SK-N-SH (cell line): ENCODE data around the gene RDH16. TPM values are rescaled to one million over a fixed set of nuclear protein-coding genes. Genes with fewer than 3 reads are reported as not detected.

Source experiments
- CTCF ChIA-PET: fragments of 300-600, 350-600 bp; formaldehyde crosslinking; extraction: SDS; loops from one replicate; lab custom pipeline; 2021; lab: Yijun Ruan, JAX
- POLR2A ChIA-PET: fragments of 350-600 bp; sonication (Branson Sonifier 250); formaldehyde crosslinking; extraction: SDS; loops from one replicate; lab custom pipeline; 2020; ENCODE audit warnings: antibody characterized with exemption, inconsistent platforms; lab: Yijun Ruan, JAX
- DNase-seq: peaks from one replicate; pipeline ENCODE4 v3.0.0; 2012
- H2AFZ ChIP-seq: fragments of 200-600 bp; sonication (generic); 2 replicates; pipeline ENCODE4 v1.8.1; 2016; ENCODE audit warnings: antibody characterized with exemption, mild to moderate bottlenecking, low read depth
- H3F3A ChIP-seq: fragments of 200-600 bp; sonication (generic); replicated peaks from 2 replicates; pipeline ENCODE3; 2016; ENCODE audit warnings: antibody characterized with exemption, mild to moderate bottlenecking; ENCODE audit not compliant: insufficient read depth
- H3K27ac ChIP-seq, 2 experiments: fragments of 200-500 bp in 1 of 2; fragments of 200-600 bp in 1 of 2; sonication (Bioruptor generic) in 1 of 2; sonication (generic), shearing (Covaris generic) in 1 of 2; 2 replicates each; pipeline versions ENCODE4 v1.5.1 to v1.6.1; 2014 to 2016; ENCODE audit warnings: low read depth in 2 of 2, inconsistent platforms in 1 of 2, low read length in 1 of 2, mild to moderate bottlenecking in 1 of 2, mixed read lengths in 1 of 2
- H3K27me3 ChIP-seq: fragments of 200-600 bp; sonication (generic), shearing (Covaris generic); 2 replicates; pipeline ENCODE4 v1.6.1; 2016; ENCODE audit warnings: mixed run types; ENCODE audit not compliant: insufficient read depth
- H3K36me3 ChIP-seq, 2 experiments: fragments of 200-500 bp in 1 of 2; fragments of 200-600 bp in 1 of 2; sonication (Bioruptor generic) in 1 of 2; sonication (generic) in 1 of 2; replicated peaks in 1 of 2; 2 replicates each; pipeline versions ENCODE3 to v1.5.1; 2014 to 2016; ENCODE audit warnings: low read length in 1 of 2, mild to moderate bottlenecking in 1 of 2; ENCODE audit not compliant: insufficient read depth in 2 of 2, control insufficient read depth in 1 of 2
- H3K4me1 ChIP-seq, 2 experiments: fragments of 200-500 bp in 1 of 2; fragments of 200-600 bp in 1 of 2; sonication (Bioruptor generic) in 1 of 2; sonication (generic), shearing (Covaris generic) in 1 of 2; 2 replicates each; pipeline versions ENCODE4 v1.5.1 to v1.6.1; 2014 to 2016; ENCODE audit warnings: low read depth in 1 of 2, low read length in 1 of 2, mixed run types in 1 of 2; ENCODE audit not compliant: insufficient read depth in 2 of 2, control insufficient read depth in 1 of 2
- H3K4me2 ChIP-seq: fragments of 200-600 bp; sonication (generic), shearing (Covaris generic); 2 replicates; pipeline ENCODE4 v1.6.1; 2017; ENCODE audit warnings: mixed run types
- H3K4me3 ChIP-seq, 2 experiments: fragments of 200-500 bp in 1 of 2; fragments of 200-600 bp in 1 of 2; sonication (Bioruptor generic) in 1 of 2; sonication (generic), shearing (Covaris generic) in 1 of 2; 2 replicates each; pipeline versions ENCODE4 v1.5.1 to v1.8.1; 2014 to 2016; ENCODE audit warnings: low read depth in 2 of 2, inconsistent platforms in 1 of 2, low read length in 1 of 2, mild to moderate bottlenecking in 1 of 2, mixed read lengths in 1 of 2, moderate library complexity in 1 of 2
- H3K79me2 ChIP-seq: fragments of 200-600 bp; sonication (generic); 2 replicates; pipeline ENCODE4 v1.8.1; 2017; ENCODE audit warnings: mild to moderate bottlenecking; ENCODE audit not compliant: insufficient read depth
- H3K9ac ChIP-seq: fragments of 200-600 bp; sonication (generic); 2 replicates; pipeline ENCODE4 v1.6.1; 2017; ENCODE audit warnings: mixed run types
- H3K9me2 ChIP-seq: fragments of 200-600 bp; sonication (generic); 2 replicates; pipeline ENCODE4 v1.6.1; 2017; ENCODE audit warnings: mixed run types
- H3K9me3 ChIP-seq: fragments of 200-600 bp; sonication (generic); 2 replicates; pipeline ENCODE4 v1.6.1; 2017; ENCODE audit warnings: mixed run types, mild to moderate bottlenecking, moderate library complexity
- H4K20me1 ChIP-seq: fragments of 200-600 bp; sonication (generic); 2 replicates; pipeline ENCODE4 v1.6.1; 2017; ENCODE audit warnings: mild to moderate bottlenecking, mixed run types; ENCODE audit not compliant: insufficient read depth
- CHD2 ChIP-seq: fragments of 150-350 bp; IDR thresholded peaks from 2 replicates; pipeline ENCODE4 v1.6.1; 2018; ENCODE audit warnings: low read length; ENCODE audit not compliant: partially characterized antibody
- CTCF ChIP-seq: fragments of 200-600 bp; sonication (generic); IDR thresholded peaks from 2 replicates; pipeline ENCODE4 v1.6.1; 2017; ENCODE audit warnings: antibody characterized with exemption, mild to moderate bottlenecking, moderate library complexity
- EZH2phosphoT487 ChIP-seq: fragments of 200-600 bp; sonication (generic); IDR thresholded peaks from 2 replicates; pipeline ENCODE4 v1.6.1; 2017; ENCODE audit warnings: low read depth, mixed run types, mild to moderate bottlenecking, antibody characterized with exemption, moderate library complexity, borderline replicate concordance
- FOSL2 ChIP-seq: IDR thresholded peaks from 2 replicates; pipeline ENCODE4 v1.4.0; 2012; ENCODE audit warnings: low read depth, mild to moderate bottlenecking, moderate library complexity, borderline replicate concordance
- GABPA ChIP-seq: IDR thresholded peaks from 2 replicates; pipeline ENCODE4 v1.4.0; 2012; ENCODE audit warnings: low read depth, mild to moderate bottlenecking
- NFIC ChIP-seq: IDR thresholded peaks from 2 replicates; pipeline ENCODE4 v1.4.0; 2012; ENCODE audit warnings: borderline replicate concordance
- POLR2AphosphoS5 ChIP-seq: IDR thresholded peaks from 2 replicates; pipeline ENCODE4 v1.6.1; 2012; ENCODE audit warnings: low read depth, low read length
- RAD21 ChIP-seq: IDR thresholded peaks from 2 replicates; pipeline ENCODE4 v1.6.1; 2012; ENCODE audit warnings: mild to moderate bottlenecking, low read length
- RCOR1 ChIP-seq: fragments of 150-350 bp; IDR thresholded peaks from 2 replicates; pipeline ENCODE4 v1.6.1; 2017; ENCODE audit warnings: antibody characterized with exemption, low read length
- REST ChIP-seq: IDR thresholded peaks from 2 replicates; pipeline ENCODE4 v1.6.1; 2012; ENCODE audit warnings: mild to moderate bottlenecking, low read depth, low read length, moderate library complexity
- SMC3 ChIP-seq: IDR thresholded peaks from 2 replicates; pipeline ENCODE4 v1.6.1; 2012; ENCODE audit warnings: low read depth, low read length, improper control_type of control experiment
- TAF1 ChIP-seq: IDR thresholded peaks from 2 replicates; pipeline ENCODE4 v1.6.1; 2012; ENCODE audit warnings: low read depth, mild to moderate bottlenecking, low read length, moderate library complexity, borderline replicate concordance
- TCF12 ChIP-seq: IDR thresholded peaks from 2 replicates; pipeline ENCODE4 v1.4.0; 2012
- WGBS: methylation state at CpG from one replicate; pipeline ENCODE4 v1.1.6; 2017; ENCODE audit warnings: low lambda C conversion rate; 5-methylcytosine and 5-hydroxymethylcytosine counted together
- polyA plus RNA-seq, 3 experiments: library from polyadenylated mRNA; depleted of rRNA; stranded (reverse); fragments of >200 nt; gene quantifications; 2 replicates each; pipeline ENCODE4 v1.2.3, GENCODE V29; 2012
- TF ChIP-seq, protein P1 (sequence below): fragments of 150-350 bp; IDR thresholded peaks from 2 replicates; pipeline ENCODE4 v1.6.1; 2016; ENCODE audit warnings: mild to moderate bottlenecking, low read depth, low read length
- TF ChIP-seq, protein P2 (sequence below): fragments of 150-350 bp; IDR thresholded peaks from 2 replicates; pipeline ENCODE4 v1.6.1; 2017; ENCODE audit warnings: antibody characterized with exemption, low read length, low read depth, borderline replicate concordance

Gene RDH16
- polyA plus RNA-seq, 1 of the 3 experiments (the other 2 are of a cell fraction) = 0.12 TPM

GRCh38 chr12:56996793-56997545 is 39.6 kb upstream of the RDH16 start:
- H3K36me3 ChIP-seq = peaks cover 16 to 44% of the 10 kb centered on the region in 2 experiments
- no peak overlapping the region for H3K4me3 ChIP-seq
- no peaks in the 10 kb centered on the region for H3K9me3 ChIP-seq
- H3K4me2 ChIP-seq = no peak overlapping the region
- H3K9me2 ChIP-seq = no peaks in the 10 kb centered on the region
- H2AFZ ChIP-seq = no peak overlapping the region
- H3K4me1 ChIP-seq = no peaks in the 10 kb centered on the region; a peak in 1 of 4 replicates
- POLR2A ChIA-PET = interaction anchor here (1.4 kb wide), 1 partner anchor 9 kb away, joined by 3 read pairs; no protein-coding TSS in a partner anchor
- H3K79me2 ChIP-seq = 0 out of 2 replicates have a peak, but pooled peaks cover 8% of the 10 kb centered on the region
- DNase-seq = no peak
- CTCF ChIA-PET = interaction anchor here (0.7 to 2.6 kb wide), 9 partner anchors 9 to 246 kb away, joined by 3 to 13 read pairs (median 3); no protein-coding TSS in a partner anchor
- TF ChIP-seq TAF1 = no peak
- no peak for TF ChIP-seq TCF12
- TF ChIP-seq REST = no peak
- no peak for TF ChIP-seq POLR2AphosphoS5
- TF ChIP-seq CTCF = no peak
- TF ChIP-seq, protein P1, sequence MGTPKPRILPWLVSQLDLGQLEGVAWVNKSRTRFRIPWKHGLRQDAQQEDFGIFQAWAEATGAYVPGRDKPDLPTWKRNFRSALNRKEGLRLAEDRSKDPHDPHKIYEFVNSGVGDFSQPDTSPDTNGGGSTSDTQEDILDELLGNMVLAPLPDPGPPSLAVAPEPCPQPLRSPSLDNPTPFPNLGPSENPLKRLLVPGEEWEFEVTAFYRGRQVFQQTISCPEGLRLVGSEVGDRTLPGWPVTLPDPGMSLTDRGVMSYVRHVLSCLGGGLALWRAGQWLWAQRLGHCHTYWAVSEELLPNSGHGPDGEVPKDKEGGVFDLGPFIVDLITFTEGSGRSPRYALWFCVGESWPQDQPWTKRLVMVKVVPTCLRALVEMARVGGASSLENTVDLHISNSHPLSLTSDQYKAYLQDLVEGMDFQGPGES = no peak
- no peak for TF ChIP-seq FOSL2
- TF ChIP-seq CHD2 = no peak
- TF ChIP-seq, protein P2, sequence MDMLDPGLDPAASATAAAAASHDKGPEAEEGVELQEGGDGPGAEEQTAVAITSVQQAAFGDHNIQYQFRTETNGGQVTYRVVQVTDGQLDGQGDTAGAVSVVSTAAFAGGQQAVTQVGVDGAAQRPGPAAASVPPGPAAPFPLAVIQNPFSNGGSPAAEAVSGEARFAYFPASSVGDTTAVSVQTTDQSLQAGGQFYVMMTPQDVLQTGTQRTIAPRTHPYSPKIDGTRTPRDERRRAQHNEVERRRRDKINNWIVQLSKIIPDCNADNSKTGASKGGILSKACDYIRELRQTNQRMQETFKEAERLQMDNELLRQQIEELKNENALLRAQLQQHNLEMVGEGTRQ = no peak
- no peak for TF ChIP-seq GABPA
- no peak for TF ChIP-seq RCOR1
- no peak for TF ChIP-seq NFIC
- no peak for TF ChIP-seq EZH2phosphoT487
- TF ChIP-seq SMC3 = no peak
- TF ChIP-seq RAD21 = no peak
- no peaks in the 10 kb centered on the region for H3K27me3 ChIP-seq
- WGBS = 97% methylated on average over 7 of the region's 12 CpGs
- no peak overlapping the region for H3K9ac ChIP-seq
- no peak overlapping the region for H3K27ac ChIP-seq
- peaks cover 30% of the 10 kb centered on the region for H4K20me1 ChIP-seq
- H3F3A ChIP-seq = no peaks in the 10 kb centered on the region
